Hepatocyte (in vitro differentiated cells): ENCODE results near the gene SLC26A8. TPM values are rescaled to one million over a fixed set of nuclear protein-coding genes. Genes with fewer than 3 reads are reported as not detected.

Experiments used
- DNase-seq: peaks from one replicate; pipeline ENCODE4 v3.0.0-alpha.2; 2016; ENCODE audit warnings: low spot score
- H2AFZ ChIP-seq: fragments of 200-600 bp; sonication (generic); 2 replicates; pipeline ENCODE4 v1.6.0; 2016; ENCODE audit warnings: antibody characterized with exemption, mild to moderate bottlenecking
- H3K27ac ChIP-seq: fragments of 200-600 bp; sonication (generic); 2 replicates; pipeline ENCODE4 v1.5.1; 2016; ENCODE audit warnings: mild to moderate bottlenecking
- H3K27me3 ChIP-seq: fragments of 200-600 bp; sonication (generic); 2 replicates; pipeline ENCODE4 v1.6.1; 2016
- H3K36me3 ChIP-seq: fragments of 200-600 bp; sonication (generic); replicated peaks from 2 replicates; pipeline ENCODE4 v1.5.1; 2016; ENCODE audit warnings: low read depth; ENCODE audit not compliant: insufficient read depth
- H3K4me1 ChIP-seq: fragments of 200-600 bp; sonication (generic); 2 replicates; pipeline ENCODE4 v1.5.1; 2016; ENCODE audit warnings: mild to moderate bottlenecking, moderate library complexity; ENCODE audit not compliant: insufficient read depth
- H3K4me2 ChIP-seq: fragments of 200-600 bp; sonication (generic); 2 replicates; pipeline ENCODE4 v1.6.0; 2016
- H3K4me3 ChIP-seq: fragments of 200-600 bp; sonication (generic); 2 replicates; pipeline ENCODE4 v1.5.1; 2016; ENCODE audit warnings: mild to moderate bottlenecking
- H3K79me2 ChIP-seq: fragments of 200-600 bp; sonication (generic); 2 replicates; pipeline ENCODE4 v1.6.0; 2017; ENCODE audit warnings: mild to moderate bottlenecking
- H3K9me2 ChIP-seq: fragments of 200-600 bp; sonication (generic); replicated peaks from 2 replicates; pipeline ENCODE4 v1.6.0; 2017; ENCODE audit warnings: mild to moderate bottlenecking; ENCODE audit not compliant: insufficient read depth
- H3K9me3 ChIP-seq: fragments of 200-600 bp; sonication (generic); 2 replicates; pipeline ENCODE4 v1.5.1; 2016; ENCODE audit warnings: low read depth, mild to moderate bottlenecking
- H4K20me1 ChIP-seq: fragments of 200-600 bp; sonication (generic); 2 replicates; pipeline ENCODE4 v1.6.0; 2016; ENCODE audit warnings: mild to moderate bottlenecking; ENCODE audit not compliant: insufficient read depth, poor library complexity, severe bottlenecking
- CTCF ChIP-seq: fragments of 200-600 bp; sonication (generic); IDR thresholded peaks from 2 replicates; pipeline ENCODE4 v1.5.1; 2016; ENCODE audit warnings: antibody characterized with exemption, mild to moderate bottlenecking; ENCODE audit not compliant: poor library complexity
- EZH2 ChIP-seq: fragments of 200-600 bp; sonication (generic); IDR thresholded peaks from 2 replicates; pipeline ENCODE4 v1.6.1; 2016; ENCODE audit warnings: antibody characterized with exemption, mild to moderate bottlenecking, borderline replicate concordance
- EZH2phosphoT487 ChIP-seq: fragments of 200-600 bp; sonication (generic); IDR thresholded peaks from one replicate; pipeline ENCODE4 v1.6.1; 2018; ENCODE audit warnings: antibody characterized with exemption, mild to moderate bottlenecking, low read depth, moderate library complexity; ENCODE audit not compliant: unreplicated experiment, severe bottlenecking
- WGBS: methylation state at CpG from one replicate; pipeline ENCODE4 v1.1.6; 2016; ENCODE audit warnings: low lambda C conversion rate; ENCODE audit errors: missing lambda C conversion rate; 5-methylcytosine and 5-hydroxymethylcytosine counted together
- polyA plus RNA-seq: library from polyadenylated mRNA; unstranded; fragments of >200 nt; fragmentation: Nextera tagmentation; extraction: Ambion mirVana; gene quantifications from 2 replicates; pipeline ENCODE4 v1.2.1, GENCODE V29; 2016
- total RNA-seq: library from RNA; depleted of rRNA; stranded (reverse); fragments of >200 nt; gene quantifications from 2 replicates; pipeline ENCODE4 v1.2.3, GENCODE V29; 2014

SLC26A8 gene
- total and polyA plus RNA-seq, 2 experiments from 2014 or later = not detected

- Histone ChIP-seq H3K4me2 (no peak overlapping the region), H3K27me3 (no peaks in the 10 kb centered on the region), H2AFZ (no peak overlapping the region), H3K36me3 (no peaks in the 10 kb centered on the region), H3K79me2 (peaks cover 96% of the 10 kb centered on the region), H3K27ac (no peak overlapping the region), H3K4me3 (no peak overlapping the region), H3K9me3 (no peaks in the 10 kb centered on the region), H4K20me1 (peaks cover 60% of the 10 kb centered on the region), H3K9me2 (no peaks in the 10 kb centered on the region), H3K4me1 (peaks cover 11% of the 10 kb centered on the region)
- TF ChIP-seq CTCF (no peak), EZH2phosphoT487 (no peak), EZH2 (no peak)
- WGBS = 61% methylated on average over 2 of the region's 2 CpGs
- no peak for DNase-seq
These were observed 27.7 kb upstream of the SLC26A8 start for GRCh38 chr6:36052097-36052496.

GRCh38 chr6:36050947-36051710 is 26.7 kb upstream of the SLC26A8 start:
- Histone ChIP-seq H3K9me3 (no peaks in the 10 kb centered on the region), H3K4me2 (no peak overlapping the region), H3K9me2 (no peaks in the 10 kb centered on the region), H2AFZ (no peak overlapping the region), H3K27me3 (no peaks in the 10 kb centered on the region), H3K79me2 (peaks cover 96% of the 10 kb centered on the region), H3K4me1 (peaks cover 11% of the 10 kb centered on the region), H3K4me3 (no peak overlapping the region), H4K20me1 (peaks cover 61% of the 10 kb centered on the region), H3K27ac (peak overlapping the region; percentile 13), H3K36me3 (no peaks in the 10 kb centered on the region)
- DNase-seq = no peak
- TF ChIP-seq CTCF (no peak), EZH2 (no peak), EZH2phosphoT487 (no peak)
- WGBS = 88% methylated on average over 16 of the region's 16 CpGs

GRCh38 chr6:36050305-36050704 is 25.9 kb upstream of the SLC26A8 start:
- TF ChIP-seq EZH2 = no peak
- no peak for TF ChIP-seq EZH2phosphoT487
- TF ChIP-seq CTCF = no peak
- Histone ChIP-seq H4K20me1 (peaks cover 65% of the 10 kb centered on the region), H3K9me2 (no peaks in the 10 kb centered on the region), H2AFZ (no peak overlapping the region), H3K36me3 (no peaks in the 10 kb centered on the region), H3K9me3 (no peaks in the 10 kb centered on the region), H3K27ac (no peak overlapping the region), H3K79me2 (peaks cover 95% of the 10 kb centered on the region), H3K4me2 (no peak overlapping the region), H3K4me1 (peaks cover 14% of the 10 kb centered on the region), H3K4me3 (no peak overlapping the region), H3K27me3 (no peaks in the 10 kb centered on the region)
- WGBS = 96% methylated on average over 1 of the region's 1 CpG
- DNase-seq = no peak
